Adrenal gland (tissue), 12 donors: ENCODE data around the gene PCDHGA2. TPM values are rescaled to one million over a fixed set of nuclear protein-coding genes. Genes with fewer than 3 reads are reported as not detected.

ENCODE experiments used
- DNase-seq, 7 donors: peaks; one replicate each; pipeline ENCODE4 v3.0.0-alpha.2; 2019 to 2020
- H3K27ac ChIP-seq, 5 donors: fragments of 200-600 bp; sonication (generic) in 4 of 5; 1 replicate in 3 of 5; 2 replicates in 2 of 5; pipeline versions ENCODE4 v1.5.1 to v1.8.0; 2016 to 2020; ENCODE audit warnings: mild to moderate bottlenecking in 1 of 5
- H3K27me3 ChIP-seq: fragments of 200-600 bp; 2 replicates; pipeline ENCODE4 v1.8.0; 2021
- H3K36me3 ChIP-seq, 2 donors: fragments of 200-600 bp; replicated peaks in 1 of 2; 1 replicate in 1 of 2; 2 replicates in 1 of 2; pipeline versions ENCODE4 v1.5.1 to v1.8.0; 2018 to 2022
- H3K4me1 ChIP-seq, 2 donors: fragments of 200-600 bp; replicated peaks in 1 of 2; 1 replicate in 1 of 2; 2 replicates in 1 of 2; pipeline versions ENCODE4 v1.5.1 to v1.8.0; 2018 to 2021
- H3K4me3 ChIP-seq, 4 donors: fragments of 200-600 bp; sonication (generic) in 3 of 4; one replicate each; pipeline ENCODE4 v1.5.1; 2016 to 2018
- H3K9me3 ChIP-seq, 3 donors: fragments of 200-600 bp; sonication (generic) in 1 of 3; replicated peaks in 1 of 3; 1 replicate in 2 of 3; 2 replicates in 1 of 3; pipeline versions ENCODE4 v1.5.1 to v1.8.0; 2016 to 2021
- CTCF ChIP-seq, 6 experiments: fragments of 450-650 bp in 4 of 6; fragments of 200-600 bp in 2 of 6; sonication (generic) in 1 of 6; IDR thresholded peaks; 1 replicate in 5 of 6; 2 replicates in 1 of 6; pipeline versions ENCODE4 v1.5.1 to v1.8.0; 2016 to 2021; ENCODE audit warnings: antibody characterized with exemption in 6 of 6, mild to moderate bottlenecking in 2 of 6, moderate library complexity in 1 of 6
- POLR2A ChIP-seq, 2 donors: fragments of 450-650 bp; IDR thresholded peaks; one replicate each; pipeline ENCODE4 v1.6.1; 2017; ENCODE audit warnings: antibody characterized with exemption in 2 of 2, mild to moderate bottlenecking in 2 of 2, moderate library complexity in 1 of 2
- WGBS, 4 donors: extraction: QIAGEN DNeasy Blood & Tissue Kit in 2 of 4; methylation state at CpG; one replicate each; pipeline versions ENCODE4 v1.1.5 to v1.1.7; 2013 to 2017; 5-methylcytosine and 5-hydroxymethylcytosine counted together
- intact Hi-C, 2 donors: fragments of 100-400 bp; cut with DNase I; formaldehyde crosslinking; loops; one replicate each; pipeline versions ENCODE4 v1.14.1 to v1.15.0; 2022 to 2023
- polyA plus RNA-seq, 3 donors: library from polyadenylated mRNA; stranded (reverse); fragments of 200-250 nt in 2 of 3; fragments of 350-450 nt in 1 of 3; fragmentation: Illumina TruSeq in 1 of 3; extraction: RNeasy Lipid Tissue Mini Kit (QIAGEN cat#74804) in 1 of 3; gene quantifications; one replicate each; pipeline ENCODE4 v1.2.3, GENCODE V29; 2013 to 2014
- total RNA-seq, 9 donors: library from RNA; depleted of rRNA in 4 of 9; stranded (reverse); fragments of >200 nt in 4 of 9; fragments of 120-200 nt in 1 of 9; fragmentation: NEBNext Ultra II Directional in 1 of 9; extraction: Animal tissue kit (Norgen Biotek cat#: 25700) in 1 of 9; gene quantifications; one replicate each; pipeline versions ENCODE4 v1.1.0 to v1.2.4, GENCODE V29; 2013 to 2023
- donor health status: healthy with polysubstance abuse.
- donor health status: Bipolar disorder and iron deficiency.
- donor health status: DM: yes; HTN: yes; CAD: no.
- donor health status: DM: no; HTN: no; CAD: no.
- donor health status: DM: no; HTN: no; CAD: no.
- donor health status: DM: yes; HTN: yes; CAD: no.

The PCDHGA2 gene
- total and polyA plus RNA-seq, 12 donors: 0.27 to 6.1 (median 2.0) TPM

- no peak for DNase-seq
- H3K4me3 ChIP-seq: no peak within 1 kb of the TSS
- H3K4me1 ChIP-seq: no peaks in the 10 kb centered on the region
- 21 to 35% (median 25%) methylated on average over 35 to 38 of the region's 38 CpGs for WGBS, 4 donors
- peaks cover 5 to 49% (median 15%) of the 10 kb centered on the region in 3 donors for H3K9me3 ChIP-seq
- H3K36me3 ChIP-seq: no peaks in the 10 kb centered on the region
- no peak within 1 kb of the TSS for H3K27ac ChIP-seq
- TF ChIP-seq CTCF (IDR thresholded peaks at IDR 0.05): no peak
- TF ChIP-seq POLR2A (IDR thresholded peaks at IDR 0.05): no peak
- H3K27me3 ChIP-seq: no peaks in the 10 kb centered on the region
- intact Hi-C loops: no loop called here
These were observed 54.1 kb downstream of the PCDHGA2 start, which contains the start of gene PCDHGA8 for GRCh38 chr5:141392429-141393198. Gene PCDHGA8, plus strand, starts transcription at chr5:141392633. Its CDS starts 181 bp downstream, at chr5:141392814.

Other genes with a start within 250 kb of the PCDHGA2 start
Only the 30 nearest of the 38 such genes appear.
- gene PCDHB9, start 151.6 kb upstream of the PCDHGA2 start, total RNA-seq: 1 to 10 TPM in 3 of 9 donors, under 1 TPM in 6; 0.28 to 2.2 (median 0.52) TPM
- gene PCDHB9, start 151.6 kb upstream of the PCDHGA2 start, polyA plus RNA-seq: 1 to 10 TPM in 1 of 3 donors, under 1 TPM in 2; 0.27 to 1.3 (median 0.80) TPM
- gene PCDHB10, start 146.4 kb upstream of the PCDHGA2 start, total RNA-seq: 1 to 10 TPM in 3 of 9 donors, under 1 TPM in 6; 0.18 to 2.3 (median 0.61) TPM
- gene PCDHB10, start 146.4 kb upstream of the PCDHGA2 start, polyA plus RNA-seq: 1 to 10 TPM in 1 of 3 donors, under 1 TPM in 2; 0.81 to 3.0 (median 0.88) TPM
- gene PCDHB11, start 139.1 kb upstream of the PCDHGA2 start, total RNA-seq: 1 to 10 TPM in 7 of 9 donors, under 1 TPM in 2; 0.12 to 7.1 (median 2.5) TPM
- under 1 TPM; 0.48 to 0.81 (median 0.67) TPM for gene PCDHB11, start 139.1 kb upstream of the PCDHGA2 start, polyA plus RNA-seq
- gene PCDHB12, start 130.0 kb upstream of the PCDHGA2 start, total RNA-seq: 1 to 10 TPM in 7 of 9 donors, under 1 TPM in 2; 0.50 to 3.4 (median 1.5) TPM
- under 1 TPM; 0.40 to 0.97 (median 0.47) TPM for gene PCDHB12, start 130.0 kb upstream of the PCDHGA2 start, polyA plus RNA-seq
- 1 to 10 TPM in 8 of 9 donors, under 1 TPM in 1; 0.72 to 7.2 (median 5.9) TPM for gene PCDHB13, start 124.8 kb upstream of the PCDHGA2 start, total RNA-seq
- gene PCDHB13, start 124.8 kb upstream of the PCDHGA2 start, polyA plus RNA-seq: 1 to 10 TPM; 1.3 to 5.4 (median 1.3) TPM
- gene PCDHB14, start 115.4 kb upstream of the PCDHGA2 start, total RNA-seq: 1 to 10 TPM; 1.7 to 7.7 (median 3.7) TPM
- gene PCDHB14, start 115.4 kb upstream of the PCDHGA2 start, polyA plus RNA-seq: 1 to 10 TPM; 1.9 to 4.1 (median 2.2) TPM
- gene PCDHB15, start 93.4 kb upstream of the PCDHGA2 start, total RNA-seq: 1 to 10 TPM in 7 of 9 donors, under 1 TPM in 2; 0.95 to 3.2 (median 1.4) TPM
- 1 to 10 TPM; 1.2 to 2.2 (median 1.4) TPM for gene PCDHB15, start 93.4 kb upstream of the PCDHGA2 start, polyA plus RNA-seq
- 1 to 10 TPM in 1 of 9 donors, under 1 TPM in 4, not detected in 4; 0.43 to 1.5 (median 0.53) TPM for gene SLC25A2, start 34.7 kb upstream of the PCDHGA2 start, total RNA-seq
- under 1 TPM in 2 of 3 donors, not detected in 1; 0.07 to 0.72 TPM for gene SLC25A2, start 34.7 kb upstream of the PCDHGA2 start, polyA plus RNA-seq
- 100 to 1,000 TPM in 1 of 9 donors, 10 to 100 TPM in 8; 38.0 to 111 (median 70.9) TPM for gene TAF7, start 18.0 kb upstream of the PCDHGA2 start, total RNA-seq
- gene TAF7, start 18.0 kb upstream of the PCDHGA2 start, polyA plus RNA-seq: 100 to 1,000 TPM in 1 of 3 donors, 10 to 100 TPM in 2; 23.9 to 132 (median 29.7) TPM
- under 1 TPM; 0.09 to 0.96 (median 0.28) TPM for gene PCDHGA1, start 8.2 kb upstream of the PCDHGA2 start, total RNA-seq
- under 1 TPM; 0.13 to 0.60 (median 0.32) TPM for gene PCDHGA1, start 8.2 kb upstream of the PCDHGA2 start, polyA plus RNA-seq
- 1 to 10 TPM; 1.0 to 6.2 (median 3.0) TPM for gene PCDHGA3, start 5.1 kb downstream of the PCDHGA2 start, total RNA-seq
- gene PCDHGA3, start 5.1 kb downstream of the PCDHGA2 start, polyA plus RNA-seq: 1 to 10 TPM in 1 of 3 donors, under 1 TPM in 2; 0.27 to 1.5 (median 0.80) TPM
- gene PCDHGB1, start 11.3 kb downstream of the PCDHGA2 start, total RNA-seq: 10 to 100 TPM in 2 of 9 donors, 1 to 10 TPM in 7; 1.6 to 16.1 (median 3.1) TPM
- 1 to 10 TPM in 1 of 3 donors, under 1 TPM in 2; 0.20 to 2.2 (median 0.88) TPM for gene PCDHGB1, start 11.3 kb downstream of the PCDHGA2 start, polyA plus RNA-seq
- gene PCDHGA4, start 16.3 kb downstream of the PCDHGA2 start, total RNA-seq: 1 to 10 TPM in 8 of 9 donors, under 1 TPM in 1; 0.97 to 9.5 (median 4.3) TPM
- 1 to 10 TPM in 1 of 3 donors, under 1 TPM in 2; 0.20 to 2.4 (median 0.64) TPM for gene PCDHGA4, start 16.3 kb downstream of the PCDHGA2 start, polyA plus RNA-seq
- gene PCDHGB2, start 21.2 kb downstream of the PCDHGA2 start, total RNA-seq: 1 to 10 TPM; 1.6 to 6.3 (median 3.4) TPM
- gene PCDHGB2, start 21.2 kb downstream of the PCDHGA2 start, polyA plus RNA-seq: 1 to 10 TPM in 1 of 3 donors, under 1 TPM in 2; 0.10 to 1.8 (median 0.88) TPM
- gene PCDHGA5, start 25.4 kb downstream of the PCDHGA2 start, total RNA-seq: 1 to 10 TPM in 8 of 9 donors, under 1 TPM in 1; 0.42 to 5.9 (median 2.0) TPM
- under 1 TPM; 0.24 to 0.80 (median 0.79) TPM for gene PCDHGA5, start 25.4 kb downstream of the PCDHGA2 start, polyA plus RNA-seq
- gene PCDHGB3, start 31.5 kb downstream of the PCDHGA2 start, total RNA-seq: 1 to 10 TPM; 1.4 to 7.1 (median 3.1) TPM
- gene PCDHGB3, start 31.5 kb downstream of the PCDHGA2 start, polyA plus RNA-seq: 1 to 10 TPM in 1 of 3 donors, under 1 TPM in 2; 0.03 to 1.0 (median 0.70) TPM
- 1 to 10 TPM; 1.8 to 6.6 (median 2.9) TPM for gene PCDHGA6, start 35.1 kb downstream of the PCDHGA2 start, total RNA-seq
- 1 to 10 TPM in 2 of 3 donors, under 1 TPM in 1; 0.57 to 2.1 (median 1.4) TPM for gene PCDHGA6, start 35.1 kb downstream of the PCDHGA2 start, polyA plus RNA-seq
- gene PCDHGA7, start 44.0 kb downstream of the PCDHGA2 start, total RNA-seq: 1 to 10 TPM in 8 of 9 donors, under 1 TPM in 1; 0.91 to 5.0 (median 1.9) TPM
- 1 to 10 TPM in 1 of 3 donors, under 1 TPM in 2; 0.37 to 1.4 (median 0.59) TPM for gene PCDHGA7, start 44.0 kb downstream of the PCDHGA2 start, polyA plus RNA-seq
- 1 to 10 TPM; 3.3 to 9.1 (median 4.8) TPM for gene PCDHGB4, start 48.9 kb downstream of the PCDHGA2 start, total RNA-seq
- gene PCDHGB4, start 48.9 kb downstream of the PCDHGA2 start, polyA plus RNA-seq: 1 to 10 TPM in 1 of 3 donors, under 1 TPM in 2; 0.27 to 2.2 (median 0.72) TPM
- gene PCDHGA8, start 53.9 kb downstream of the PCDHGA2 start, total RNA-seq: 1 to 10 TPM in 4 of 9 donors, under 1 TPM in 5; 0.06 to 4.0 (median 0.94) TPM
- under 1 TPM; 0.15 to 0.48 (median 0.17) TPM for gene PCDHGA8, start 53.9 kb downstream of the PCDHGA2 start, polyA plus RNA-seq
- gene PCDHGB5, start 59.2 kb downstream of the PCDHGA2 start, total RNA-seq: 10 to 100 TPM in 5 of 9 donors, 1 to 10 TPM in 4; 5.2 to 15.3 (median 11.7) TPM
- 1 to 10 TPM in 2 of 3 donors, under 1 TPM in 1; 0.40 to 4.5 (median 1.2) TPM for gene PCDHGB5, start 59.2 kb downstream of the PCDHGA2 start, polyA plus RNA-seq
- gene PCDHGA9, start 64.0 kb downstream of the PCDHGA2 start, total RNA-seq: 1 to 10 TPM; 1.5 to 8.6 (median 5.7) TPM
- 1 to 10 TPM in 2 of 3 donors, under 1 TPM in 1; 0.17 to 2.9 (median 1.3) TPM for gene PCDHGA9, start 64.0 kb downstream of the PCDHGA2 start, polyA plus RNA-seq
- gene PCDHGB6, start 69.3 kb downstream of the PCDHGA2 start, total RNA-seq: 10 to 100 TPM in 5 of 9 donors, 1 to 10 TPM in 4; 2.9 to 15.9 (median 11.5) TPM
- 1 to 10 TPM in 2 of 3 donors, under 1 TPM in 1; 0.61 to 7.2 (median 1.5) TPM for gene PCDHGB6, start 69.3 kb downstream of the PCDHGA2 start, polyA plus RNA-seq
- 1 to 10 TPM; 4.5 to 9.7 (median 7.7) TPM for gene PCDHGA10, start 74.2 kb downstream of the PCDHGA2 start, total RNA-seq
- gene PCDHGA10, start 74.2 kb downstream of the PCDHGA2 start, polyA plus RNA-seq: 1 to 10 TPM in 2 of 3 donors, under 1 TPM in 1; 0.64 to 2.2 (median 1.5) TPM
- gene PCDHGB7, start 78.9 kb downstream of the PCDHGA2 start, total RNA-seq: 10 to 100 TPM in 8 of 9 donors, 1 to 10 TPM in 1; 3.9 to 28.1 (median 17.9) TPM
- gene PCDHGB7, start 78.9 kb downstream of the PCDHGA2 start, polyA plus RNA-seq: 1 to 10 TPM in 2 of 3 donors, under 1 TPM in 1; 0.88 to 8.2 (median 2.7) TPM
- 1 to 10 TPM; 1.6 to 4.9 (median 3.2) TPM for gene PCDHGA11, start 82.3 kb downstream of the PCDHGA2 start, total RNA-seq
- gene PCDHGA11, start 82.3 kb downstream of the PCDHGA2 start, polyA plus RNA-seq: 1 to 10 TPM in 2 of 3 donors, under 1 TPM in 1; 0.44 to 2.0 (median 1.4) TPM
- gene PCDHGA12, start 91.7 kb downstream of the PCDHGA2 start, total RNA-seq: 10 to 100 TPM in 8 of 9 donors, 1 to 10 TPM in 1; 2.5 to 29.1 (median 13.9) TPM
- 1 to 10 TPM in 2 of 3 donors, under 1 TPM in 1; 0.34 to 5.6 (median 3.8) TPM for gene PCDHGA12, start 91.7 kb downstream of the PCDHGA2 start, polyA plus RNA-seq
- gene PCDHGC3, start 137.2 kb downstream of the PCDHGA2 start, total RNA-seq: 100 to 1,000 TPM in 1 of 9 donors, 10 to 100 TPM in 7, 1 to 10 TPM in 1; 8.7 to 103 (median 76.5) TPM
- 100 to 1,000 TPM in 1 of 3 donors, 10 to 100 TPM in 2; 70.4 to 112 (median 90.9) TPM for gene PCDHGC3, start 137.2 kb downstream of the PCDHGA2 start, polyA plus RNA-seq
- gene PCDHGC4, start 146.3 kb downstream of the PCDHGA2 start, total RNA-seq: 1 to 10 TPM in 8 of 9 donors, under 1 TPM in 1; 0.30 to 6.1 (median 1.8) TPM
- gene PCDHGC4, start 146.3 kb downstream of the PCDHGA2 start, polyA plus RNA-seq: 1 to 10 TPM in 1 of 3 donors, under 1 TPM in 2; 0.03 to 1.0 (median 0.53) TPM
- 1 to 10 TPM in 7 of 9 donors, under 1 TPM in 2; 0.61 to 5.2 (median 3.0) TPM for gene PCDHGC5, start 150.3 kb downstream of the PCDHGA2 start, total RNA-seq
- 1 to 10 TPM in 1 of 3 donors, under 1 TPM in 2; 0.10 to 1.1 (median 0.33) TPM for gene PCDHGC5, start 150.3 kb downstream of the PCDHGA2 start, polyA plus RNA-seq